ENCODE data around the gene NME7.

Gene NME7

DNA sequence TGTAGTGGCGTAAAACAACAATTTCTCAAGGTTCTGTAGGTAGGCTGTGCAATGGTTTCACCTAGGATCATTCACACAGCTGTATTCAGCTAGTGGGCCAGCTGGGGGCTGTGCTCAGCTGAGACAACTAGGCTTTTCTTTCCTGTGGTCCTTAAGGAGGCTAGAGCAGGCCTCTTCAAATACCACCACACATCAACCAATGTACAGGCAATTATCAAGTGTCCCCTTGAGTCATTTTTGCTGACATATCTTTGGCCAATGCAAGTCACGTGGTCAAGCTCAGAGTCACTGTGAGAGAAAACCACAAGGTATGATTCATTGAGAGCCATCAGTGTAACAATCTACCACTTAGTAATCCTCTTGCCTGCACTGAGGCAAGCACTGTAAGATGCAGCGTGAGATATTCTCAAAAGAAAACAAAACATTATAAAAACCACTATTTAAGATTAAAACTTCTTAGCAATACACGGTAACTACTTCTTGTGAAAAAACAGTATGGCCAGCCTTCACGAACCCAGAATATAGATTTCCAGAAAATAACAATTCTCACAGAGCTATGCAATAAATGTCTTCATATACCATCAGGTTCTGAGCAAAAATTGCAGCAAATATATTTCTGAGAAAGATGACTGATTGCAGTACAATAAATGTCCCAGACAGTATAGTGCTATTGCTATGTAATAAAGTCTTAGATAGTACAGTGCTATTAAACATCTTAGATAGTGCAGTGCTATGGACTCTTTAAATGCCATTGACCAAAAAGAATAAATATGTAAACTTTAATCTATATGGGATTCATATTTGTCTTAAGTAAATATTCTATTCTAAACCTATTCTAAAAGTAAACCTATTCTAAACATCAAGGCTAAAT, 55.3 kb downstream of the NME7 start:
- TF ChIP-seq, protein P1, sequence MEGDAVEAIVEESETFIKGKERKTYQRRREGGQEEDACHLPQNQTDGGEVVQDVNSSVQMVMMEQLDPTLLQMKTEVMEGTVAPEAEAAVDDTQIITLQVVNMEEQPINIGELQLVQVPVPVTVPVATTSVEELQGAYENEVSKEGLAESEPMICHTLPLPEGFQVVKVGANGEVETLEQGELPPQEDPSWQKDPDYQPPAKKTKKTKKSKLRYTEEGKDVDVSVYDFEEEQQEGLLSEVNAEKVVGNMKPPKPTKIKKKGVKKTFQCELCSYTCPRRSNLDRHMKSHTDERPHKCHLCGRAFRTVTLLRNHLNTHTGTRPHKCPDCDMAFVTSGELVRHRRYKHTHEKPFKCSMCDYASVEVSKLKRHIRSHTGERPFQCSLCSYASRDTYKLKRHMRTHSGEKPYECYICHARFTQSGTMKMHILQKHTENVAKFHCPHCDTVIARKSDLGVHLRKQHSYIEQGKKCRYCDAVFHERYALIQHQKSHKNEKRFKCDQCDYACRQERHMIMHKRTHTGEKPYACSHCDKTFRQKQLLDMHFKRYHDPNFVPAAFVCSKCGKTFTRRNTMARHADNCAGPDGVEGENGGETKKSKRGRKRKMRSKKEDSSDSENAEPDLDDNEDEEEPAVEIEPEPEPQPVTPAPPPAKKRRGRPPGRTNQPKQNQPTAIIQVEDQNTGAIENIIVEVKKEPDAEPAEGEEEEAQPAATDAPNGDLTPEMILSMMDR (IDR thresholded peaks at IDR 0.05; ENCODE audit: low read depth, low read length): no peak
- DNase-seq (ENCODE audit: extremely low read depth, low read depth): peak; percentile 52

DNA sequence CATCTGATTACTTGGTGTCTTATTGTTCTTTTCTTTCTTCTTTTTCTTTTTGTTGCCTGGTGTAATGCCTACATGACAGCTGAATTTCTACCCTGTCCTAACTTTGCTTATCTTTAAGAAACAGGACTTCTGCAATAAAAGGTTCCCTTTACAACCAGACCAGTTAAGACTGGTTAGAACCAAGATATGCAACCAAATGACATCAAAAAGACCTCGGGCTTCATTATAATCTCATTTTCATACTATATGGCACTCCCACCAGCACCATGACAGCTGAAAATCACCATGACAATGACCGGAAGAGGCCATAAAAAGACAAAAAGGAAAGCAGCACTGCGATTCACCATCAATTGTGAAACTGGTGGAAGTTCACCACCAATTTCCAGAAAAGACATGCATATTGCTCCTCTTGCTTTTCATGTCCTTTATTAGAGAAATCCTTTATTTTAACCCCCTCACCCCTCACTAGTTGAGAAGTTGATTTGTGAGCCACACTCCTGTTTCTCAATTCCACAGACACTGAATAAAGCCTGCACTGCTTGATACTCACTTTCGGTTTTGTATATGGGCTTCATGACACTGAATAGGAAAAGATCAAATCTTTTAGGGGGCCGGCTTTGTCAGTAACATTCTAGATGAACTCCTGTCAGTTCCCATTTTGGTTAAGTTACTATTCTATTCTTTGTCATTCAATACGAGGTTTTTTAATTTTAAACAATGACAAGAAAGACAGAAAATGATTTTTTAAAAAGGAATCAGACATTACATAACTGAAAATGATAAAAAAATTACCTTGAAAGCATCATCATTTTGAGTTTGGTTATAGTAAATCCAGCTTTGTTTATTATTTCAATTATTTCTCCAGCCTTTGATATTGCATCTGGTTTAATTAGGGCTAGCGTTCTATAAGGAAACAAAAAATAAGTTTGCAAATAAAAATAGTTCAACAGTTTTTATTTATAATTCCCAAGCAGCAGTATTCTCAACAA, 58.1 kb downstream of the NME7 start:
- DNase-seq (ENCODE audit: extremely low read depth, low read depth): no peak
- TF ChIP-seq, protein P1 (IDR thresholded peaks at IDR 0.05; ENCODE audit: low read depth, low read length): no peak

DNA sequence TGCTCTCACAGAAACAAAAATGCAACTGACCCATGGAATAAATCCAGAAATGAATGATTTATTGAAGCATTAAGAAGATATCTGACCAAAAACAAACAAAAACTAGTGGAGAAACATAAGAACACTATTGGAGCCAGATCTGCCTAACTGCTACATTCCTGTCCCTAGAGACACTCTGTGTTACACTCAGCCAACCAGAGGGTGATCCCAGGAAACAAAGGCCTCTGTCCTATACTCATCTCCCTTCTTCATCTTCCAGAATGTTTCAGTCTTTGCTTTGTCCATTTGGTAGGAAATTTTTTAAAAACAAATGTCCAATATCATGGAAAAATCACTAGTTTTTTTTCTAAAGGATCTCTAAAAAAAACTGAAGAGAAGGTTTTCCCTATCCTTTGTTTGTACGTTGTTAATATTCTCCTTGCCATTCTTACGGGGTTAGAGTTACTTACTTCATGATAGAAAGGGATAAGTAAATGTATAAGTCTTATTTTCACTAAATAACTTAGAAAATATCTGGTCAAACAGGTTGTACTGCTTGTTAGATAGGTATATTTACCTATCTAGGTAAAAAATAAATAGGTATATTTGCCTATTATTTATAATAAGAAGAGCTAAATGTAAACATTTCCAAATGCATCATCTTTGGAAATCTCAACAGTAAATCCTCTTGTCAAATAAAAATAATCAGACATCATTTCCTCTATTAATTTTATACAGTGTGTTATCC, 59.1 kb downstream of the NME7 start:
- no peak for DNase-seq (ENCODE audit: extremely low read depth, low read depth)
- TF ChIP-seq, protein P1 (IDR thresholded peaks at IDR 0.05; ENCODE audit: low read depth, low read length): no peak

DNA sequence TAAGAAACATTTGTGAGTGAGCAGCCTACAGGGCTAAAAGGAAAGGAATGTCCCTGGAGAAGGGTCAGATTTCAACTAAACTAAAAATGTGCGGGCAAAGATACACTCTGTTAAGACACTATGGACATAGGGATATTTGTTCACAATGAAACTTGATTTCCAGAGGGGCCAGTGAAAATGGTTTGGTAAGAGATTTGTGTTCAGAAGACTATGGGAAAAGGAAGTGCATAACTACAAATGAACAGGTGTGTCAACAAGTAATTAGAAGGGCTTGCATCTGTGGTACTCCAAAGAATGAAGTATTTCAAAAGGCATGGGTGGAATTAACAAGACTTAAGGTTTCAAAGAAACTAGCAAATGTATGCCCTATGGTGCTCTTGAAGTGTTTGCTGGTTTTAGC, 60.4 kb downstream of the NME7 start:
- no peak for DNase-seq (ENCODE audit: extremely low read depth, low read depth)
- TF ChIP-seq, protein P1 (IDR thresholded peaks at IDR 0.05; ENCODE audit: low read depth, low read length): no peak

DNA sequence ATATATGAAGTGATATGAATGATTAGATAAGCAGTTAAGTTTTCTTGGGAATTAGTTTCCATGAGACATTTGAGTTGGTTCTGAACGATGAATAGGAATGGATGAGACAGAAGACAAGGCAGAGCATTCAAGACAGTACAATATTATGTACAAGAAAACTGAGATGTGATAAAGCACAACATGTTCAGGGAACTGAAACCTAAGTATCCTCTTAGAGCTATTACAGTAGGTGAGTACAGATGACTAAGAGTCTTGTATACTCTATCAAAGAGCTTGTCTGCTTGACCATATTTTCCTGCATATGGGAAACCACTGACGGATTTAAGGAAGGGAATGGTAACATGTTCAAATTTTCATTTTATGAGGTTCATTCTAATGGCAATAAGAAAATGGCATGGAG, 61.6 kb downstream of the NME7 start:
- no peak for DNase-seq (ENCODE audit: extremely low read depth, low read depth)
- TF ChIP-seq, protein P1 (IDR thresholded peaks at IDR 0.05; ENCODE audit: low read depth, low read length): no peak

DNA sequence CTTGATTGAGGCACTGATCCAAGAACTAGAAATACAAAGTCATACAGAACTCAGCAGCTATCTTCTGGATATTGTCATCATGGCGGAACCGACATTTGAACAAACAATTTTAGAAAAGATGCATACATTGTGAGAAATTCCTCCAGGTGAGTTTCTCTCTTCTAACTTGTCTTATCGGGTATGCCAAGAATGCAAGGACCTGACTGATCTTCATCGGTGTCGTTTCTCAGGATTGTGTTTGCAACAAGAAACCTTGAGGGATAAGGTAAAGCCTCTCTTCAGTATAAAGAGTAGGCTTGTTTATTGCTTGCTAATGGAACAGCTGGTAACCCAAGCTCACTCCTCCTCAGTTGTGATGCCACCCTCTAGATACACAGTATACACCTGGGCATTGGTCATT, 62.2 kb downstream of the NME7 start:
- no peak for DNase-seq (ENCODE audit: extremely low read depth, low read depth)
- TF ChIP-seq, protein P1 (IDR thresholded peaks at IDR 0.05; ENCODE audit: low read depth, low read length): no peak

All from AG09319 (cell line).